Type B pancreatic cell (in vitro differentiated cells): ENCODE measurements around the gene PLEKHH2. TPM values are rescaled to one million over a fixed set of nuclear protein-coding genes. Genes with fewer than 3 reads are reported as not detected.

Experiments used
- DNase-seq: peaks from one replicate; pipeline ENCODE4 v3.0.0; 2021; ENCODE audit warnings: mixed read lengths; ENCODE audit not compliant: unreplicated experiment; ENCODE audit errors: extremely low spot score
- H3K27ac Mint-ChIP-seq: 2 replicates; pipeline ENCODE4 v1.8.0; 2021; ENCODE audit warnings: mild to moderate bottlenecking, mixed read lengths
- H3K27me3 Mint-ChIP-seq: 2 replicates; pipeline ENCODE4 v1.8.0; 2021; ENCODE audit warnings: mixed read lengths
- H3K36me3 Mint-ChIP-seq: 2 replicates; pipeline ENCODE4 v1.8.0; 2021; ENCODE audit warnings: mixed read lengths
- H3K4me1 Mint-ChIP-seq: one replicate; pipeline ENCODE4 v1.8.0; 2021; ENCODE audit warnings: mixed read lengths; ENCODE audit not compliant: unreplicated experiment
- H3K4me3 Mint-ChIP-seq: 2 replicates; pipeline ENCODE4 v1.8.0; 2021; ENCODE audit warnings: mild to moderate bottlenecking, mixed read lengths
- H3K9me3 Mint-ChIP-seq: 2 replicates; pipeline ENCODE4 v1.8.0; 2021; ENCODE audit warnings: mixed read lengths
- total RNA-seq: library from RNA; stranded (reverse); gene quantifications from 2 replicates; pipeline ENCODE4 v1.2.1, GENCODE V29; 2021; ENCODE audit warnings: low replicate concordance
- TF ChIP-seq, protein P1 (sequence below): fragments of 200-600 bp; sonication (generic); conservative IDR thresholded peaks from 2 replicates; pipeline ENCODE4 v1.5.0; 2021; ENCODE audit warnings: antibody characterized with exemption, mild to moderate bottlenecking

The PLEKHH2 gene
- total RNA-seq, 1 donor from 2014 or later: 3.5 TPM

GRCh38 chr2:43611987-43612894, 24.8 kb upstream of the PLEKHH2 start:
- Mint-ChIP-seq H3K4me1 (peaks cover 12% of the 10 kb centered on the region), H3K9me3 (no peaks in the 10 kb centered on the region), H3K27ac (no peak overlapping the region), H3K36me3 (no peaks in the 10 kb centered on the region), H3K4me3 (no peak overlapping the region), H3K27me3 (no peaks in the 10 kb centered on the region)
- peak; percentile 77 for DNase-seq
- TF ChIP-seq, protein P1, sequence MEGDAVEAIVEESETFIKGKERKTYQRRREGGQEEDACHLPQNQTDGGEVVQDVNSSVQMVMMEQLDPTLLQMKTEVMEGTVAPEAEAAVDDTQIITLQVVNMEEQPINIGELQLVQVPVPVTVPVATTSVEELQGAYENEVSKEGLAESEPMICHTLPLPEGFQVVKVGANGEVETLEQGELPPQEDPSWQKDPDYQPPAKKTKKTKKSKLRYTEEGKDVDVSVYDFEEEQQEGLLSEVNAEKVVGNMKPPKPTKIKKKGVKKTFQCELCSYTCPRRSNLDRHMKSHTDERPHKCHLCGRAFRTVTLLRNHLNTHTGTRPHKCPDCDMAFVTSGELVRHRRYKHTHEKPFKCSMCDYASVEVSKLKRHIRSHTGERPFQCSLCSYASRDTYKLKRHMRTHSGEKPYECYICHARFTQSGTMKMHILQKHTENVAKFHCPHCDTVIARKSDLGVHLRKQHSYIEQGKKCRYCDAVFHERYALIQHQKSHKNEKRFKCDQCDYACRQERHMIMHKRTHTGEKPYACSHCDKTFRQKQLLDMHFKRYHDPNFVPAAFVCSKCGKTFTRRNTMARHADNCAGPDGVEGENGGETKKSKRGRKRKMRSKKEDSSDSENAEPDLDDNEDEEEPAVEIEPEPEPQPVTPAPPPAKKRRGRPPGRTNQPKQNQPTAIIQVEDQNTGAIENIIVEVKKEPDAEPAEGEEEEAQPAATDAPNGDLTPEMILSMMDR: peak; percentile 89

DNA sequence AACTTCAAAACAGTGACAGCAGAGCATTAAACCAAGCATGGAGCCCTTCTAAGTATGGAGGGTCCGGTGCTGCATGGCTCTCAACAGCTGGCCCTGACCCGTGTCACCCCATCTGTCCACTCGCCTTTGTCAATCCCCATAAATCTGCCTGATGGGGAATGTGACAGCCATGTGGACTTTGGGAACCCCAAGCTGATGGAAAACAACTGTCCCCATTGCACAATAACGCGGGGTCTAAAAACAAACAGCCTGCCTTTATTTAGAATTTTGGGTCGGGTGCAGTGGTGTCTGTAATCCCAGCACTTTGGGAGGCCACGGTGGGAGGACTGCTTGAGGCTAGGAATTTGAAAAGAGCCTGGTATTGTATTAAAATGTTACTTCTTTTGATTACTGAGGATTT, 24.1 kb upstream of the PLEKHH2 start:
- TF ChIP-seq, protein P1: no peak
- Mint-ChIP-seq H3K9me3 (no peaks in the 10 kb centered on the region), H3K4me3 (no peak overlapping the region)

GRCh38 chr2:43616967-43617680, 19.9 kb upstream of the PLEKHH2 start:
- Mint-ChIP-seq H3K27me3 (no peaks in the 10 kb centered on the region), H3K36me3 (no peaks in the 10 kb centered on the region), H3K4me1 (peaks cover 4% of the 10 kb centered on the region), H3K27ac (no peak overlapping the region), H3K9me3 (no peaks in the 10 kb centered on the region), H3K4me3 (no peak overlapping the region)
- no peak for DNase-seq
- TF ChIP-seq, protein P1: no peak

More for the DNA sequence above, 24.1 kb upstream of the PLEKHH2 start:
- no peak overlapping the region for H3K27ac Mint-ChIP-seq
- H3K4me1 Mint-ChIP-seq: peaks cover 12% of the 10 kb centered on the region
- H3K36me3 Mint-ChIP-seq: no peaks in the 10 kb centered on the region
- H3K27me3 Mint-ChIP-seq: no peaks in the 10 kb centered on the region
- DNase-seq: no peak

- H3K4me1 Mint-ChIP-seq: no peaks in the 10 kb centered on the region
- no peak for DNase-seq
- H3K36me3 Mint-ChIP-seq: no peaks in the 10 kb centered on the region
- peaks cover 4% of the 10 kb centered on the region for H3K27me3 Mint-ChIP-seq
- no peak overlapping the region for H3K27ac Mint-ChIP-seq
- H3K9me3 Mint-ChIP-seq: no peaks in the 10 kb centered on the region
- H3K4me3 Mint-ChIP-seq: no peak overlapping the region
- TF ChIP-seq, protein P1: no peak
Observed at GRCh38 chr2:43619511-43619910, 17.5 kb upstream of the PLEKHH2 start.

- Mint-ChIP-seq H3K36me3 (no peaks in the 10 kb centered on the region), H3K4me3 (no peak overlapping the region), H3K9me3 (no peaks in the 10 kb centered on the region), H3K27ac (no peak overlapping the region), H3K4me1 (no peaks in the 10 kb centered on the region), H3K27me3 (peaks cover 4% of the 10 kb centered on the region)
- DNase-seq: no peak
- TF ChIP-seq, protein P1: no peak
Observed at GRCh38 chr2:43622931-43623451, 14.1 kb upstream of the PLEKHH2 start.
